HG03571 (cell line): ENCODE results near the gene ADD2.

Experiments
- ATAC-seq: cut with Tn5 transposase; IDR thresholded peaks from one replicate; pipeline ENCODE4 v1.9.1; 2021; ENCODE audit not compliant: unreplicated experiment

Gene ADD2

DNA sequence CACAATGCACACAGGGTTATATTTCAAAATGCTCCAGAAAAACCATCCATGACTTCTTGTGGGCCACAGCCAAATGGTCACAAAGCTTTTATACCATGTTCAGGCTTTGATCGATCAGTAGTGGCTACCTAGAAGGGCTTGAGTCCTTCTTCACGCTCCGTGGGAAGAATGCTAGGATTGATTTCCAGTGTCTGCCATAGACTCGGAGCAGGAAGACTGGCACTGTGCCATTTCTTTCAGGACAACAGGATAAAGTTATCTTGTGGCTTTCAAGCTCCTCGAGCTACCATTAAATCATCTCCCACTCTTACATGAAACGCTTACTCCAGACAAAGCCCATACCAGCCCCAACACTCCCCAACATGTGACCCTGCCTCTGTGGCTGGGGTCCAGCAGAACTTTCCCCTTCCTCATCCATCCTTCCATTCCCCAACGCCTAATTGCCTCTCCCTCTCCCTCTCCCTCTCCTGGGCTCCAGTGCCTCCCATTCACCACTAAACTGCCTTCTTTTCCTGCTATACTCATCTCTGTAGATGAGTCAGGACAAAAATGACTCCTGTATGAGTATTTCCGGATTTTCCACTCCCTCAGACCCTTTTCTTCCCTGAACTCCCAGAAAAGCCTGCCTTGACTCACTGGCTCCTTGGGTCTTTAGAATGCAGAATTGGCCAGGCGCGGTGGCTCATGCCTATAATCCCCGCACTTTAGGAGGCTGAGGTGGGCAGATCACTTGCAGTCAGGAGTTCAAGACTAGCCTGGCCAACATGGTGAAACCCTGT is 40.9 kb downstream of the ADD2 start:
- ATAC-seq, result no peak

DNA sequence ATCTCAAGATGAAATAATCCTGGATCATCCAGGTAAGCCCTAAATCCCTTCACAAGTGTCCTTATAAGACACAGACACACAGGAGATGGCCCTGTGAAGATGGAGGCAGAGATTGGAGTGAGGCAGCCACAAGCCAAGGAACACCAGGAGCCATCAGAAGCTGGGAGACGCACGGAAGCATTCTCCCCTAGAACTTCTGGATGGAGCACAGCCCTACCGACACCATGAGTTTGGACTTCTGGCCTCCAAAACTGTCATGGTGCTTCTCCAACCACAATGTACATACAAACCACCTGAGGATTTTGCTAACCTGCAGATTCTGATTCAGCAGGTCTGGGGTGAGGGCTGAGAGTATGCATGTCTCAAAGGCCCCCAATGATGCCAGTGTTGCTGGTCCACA is 42.5 kb downstream of the ADD2 start:
- ATAC-seq, result no peak

DNA sequence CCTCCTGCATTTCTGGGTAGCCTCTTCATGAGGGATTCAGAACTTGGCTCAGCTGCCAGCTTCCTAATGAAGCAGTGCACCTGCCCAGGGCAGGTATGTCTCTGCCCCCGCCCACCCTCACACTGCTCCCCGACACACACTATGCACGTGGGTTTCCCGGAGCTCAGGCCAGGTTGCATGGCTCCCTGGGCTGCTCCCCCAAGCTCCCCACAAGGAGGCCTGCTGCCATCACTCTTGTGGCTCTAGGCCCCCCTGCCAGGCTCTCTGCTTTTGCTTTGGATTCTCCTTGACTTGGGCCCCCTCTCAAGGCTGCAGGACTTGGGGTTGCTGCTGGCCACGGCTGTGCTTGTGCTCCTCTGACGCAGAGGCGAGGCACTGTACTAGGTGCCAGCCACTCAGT is 43.6 kb downstream of the ADD2 start:
- no peak for ATAC-seq

DNA sequence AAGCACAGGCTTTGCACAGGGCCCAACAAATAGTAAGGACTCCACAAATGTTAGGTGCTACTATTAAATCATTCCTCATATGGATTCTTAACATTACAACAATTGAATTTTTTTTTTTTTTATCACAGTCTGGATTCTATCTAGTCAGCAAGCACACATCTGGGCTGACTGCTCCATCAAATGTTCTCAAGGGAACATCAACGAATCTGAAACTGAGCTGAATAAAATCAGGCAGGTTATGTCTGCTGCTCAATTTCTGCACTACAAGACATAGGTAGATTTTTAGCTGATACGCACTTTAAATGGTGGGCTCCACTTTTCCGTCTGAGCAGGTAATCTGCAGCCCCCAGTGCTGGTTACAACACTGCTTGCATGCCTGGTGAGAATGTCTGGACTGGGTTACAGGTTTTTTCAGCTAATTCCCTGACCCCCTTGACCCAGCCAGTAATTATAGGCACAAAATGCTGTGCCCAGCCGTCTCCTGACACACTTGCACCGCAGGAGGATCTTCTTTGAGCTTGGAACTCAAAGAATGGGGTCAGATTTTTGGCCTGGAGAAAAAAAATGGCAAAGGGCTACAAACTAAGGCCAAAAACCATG is 44.6 kb downstream of the ADD2 start:
- no peak for ATAC-seq

DNA sequence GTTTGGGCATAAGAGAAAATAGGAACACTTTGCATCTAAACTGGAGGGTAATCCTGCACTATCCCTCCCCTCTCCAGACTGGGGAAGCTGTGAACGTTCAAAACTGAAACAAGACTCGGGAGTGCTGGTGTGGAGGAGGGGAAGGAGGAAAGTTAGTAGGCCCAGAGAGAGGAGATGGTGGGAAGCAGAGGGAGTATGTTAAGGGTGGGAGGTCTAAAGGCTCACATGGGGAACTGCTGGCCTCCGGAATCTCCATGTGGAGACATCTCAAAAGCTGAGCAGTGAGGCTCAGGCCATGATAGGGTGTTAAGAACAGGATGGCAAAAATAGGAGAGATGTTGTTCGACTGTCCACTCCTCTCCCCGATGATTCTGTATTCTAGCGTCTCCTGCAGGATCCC is 47.9 kb downstream of the ADD2 start:
- no peak for ATAC-seq

DNA sequence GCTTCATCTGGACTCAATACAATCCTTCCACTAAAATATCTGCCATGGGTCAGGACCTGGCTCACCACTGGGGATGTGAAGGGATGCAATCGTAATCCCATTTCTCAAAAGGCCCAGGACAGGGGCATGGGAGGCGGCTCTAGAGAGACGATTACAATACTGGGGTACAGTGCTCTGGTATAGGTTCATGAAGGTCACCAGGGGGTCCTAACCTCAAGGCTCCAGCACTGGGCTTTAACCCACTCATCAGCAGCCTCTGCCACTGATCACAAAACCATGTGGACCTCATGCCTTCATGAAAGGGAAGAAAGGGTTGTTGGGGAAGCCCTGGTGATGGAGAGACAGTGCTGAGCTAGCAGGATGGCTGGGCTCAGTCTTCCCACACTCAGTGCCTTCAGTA is 48.8 kb downstream of the ADD2 start:
- no peak for ATAC-seq

GRCh38 chr2:70718736-70719135 is 49.3 kb downstream of the ADD2 start:
- ATAC-seq, result no peak

DNA sequence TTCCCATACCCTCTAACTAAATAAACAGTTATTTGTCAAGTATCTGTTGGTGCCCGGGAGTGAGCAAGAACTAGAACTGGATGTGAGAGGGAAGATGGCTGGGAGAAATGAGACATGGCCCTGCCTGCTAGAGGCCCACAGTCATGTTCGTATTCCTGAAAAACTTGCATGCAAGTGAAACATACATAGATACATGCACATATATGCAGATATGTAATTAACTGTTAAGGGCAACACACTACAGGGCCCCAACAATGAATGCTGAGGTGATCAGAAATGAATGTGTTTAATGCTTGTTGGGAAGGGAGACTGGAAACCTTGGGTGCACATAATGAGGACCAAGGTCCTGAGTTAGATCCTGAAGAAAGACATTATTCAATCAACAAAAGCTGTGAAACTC is 49.8 kb downstream of the ADD2 start:
- no peak for ATAC-seq

- no peak for ATAC-seq
Measured at GRCh38 chr2:70717431-70718038, 50.5 kb downstream of the ADD2 start.

DNA sequence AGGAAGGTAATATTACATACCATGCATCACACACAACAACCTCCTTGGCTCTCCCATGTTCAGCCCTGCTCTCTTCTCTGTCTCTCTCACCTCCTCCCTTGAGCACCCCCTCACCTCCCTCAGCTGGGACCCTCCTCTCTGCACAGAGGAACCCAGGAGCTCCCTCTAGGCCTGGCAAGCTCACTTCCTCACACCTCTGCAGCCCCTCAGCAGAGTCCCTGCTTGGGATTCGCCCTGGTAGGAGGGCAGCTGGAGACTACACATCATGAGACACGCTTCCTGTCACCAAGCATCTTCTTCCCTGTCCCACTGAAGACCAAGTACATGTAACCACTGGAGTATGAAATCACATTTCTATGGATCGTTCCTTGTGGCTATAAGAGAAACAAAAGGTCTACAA is 51.0 kb downstream of the ADD2 start:
- ATAC-seq, result no peak

GRCh38 chr2:70716131-70716743 is 51.8 kb downstream of the ADD2 start:
- ATAC-seq, result no peak

GRCh38 chr2:70715071-70715985 is 52.7 kb downstream of the ADD2 start:
- ATAC-seq, result no peak

DNA sequence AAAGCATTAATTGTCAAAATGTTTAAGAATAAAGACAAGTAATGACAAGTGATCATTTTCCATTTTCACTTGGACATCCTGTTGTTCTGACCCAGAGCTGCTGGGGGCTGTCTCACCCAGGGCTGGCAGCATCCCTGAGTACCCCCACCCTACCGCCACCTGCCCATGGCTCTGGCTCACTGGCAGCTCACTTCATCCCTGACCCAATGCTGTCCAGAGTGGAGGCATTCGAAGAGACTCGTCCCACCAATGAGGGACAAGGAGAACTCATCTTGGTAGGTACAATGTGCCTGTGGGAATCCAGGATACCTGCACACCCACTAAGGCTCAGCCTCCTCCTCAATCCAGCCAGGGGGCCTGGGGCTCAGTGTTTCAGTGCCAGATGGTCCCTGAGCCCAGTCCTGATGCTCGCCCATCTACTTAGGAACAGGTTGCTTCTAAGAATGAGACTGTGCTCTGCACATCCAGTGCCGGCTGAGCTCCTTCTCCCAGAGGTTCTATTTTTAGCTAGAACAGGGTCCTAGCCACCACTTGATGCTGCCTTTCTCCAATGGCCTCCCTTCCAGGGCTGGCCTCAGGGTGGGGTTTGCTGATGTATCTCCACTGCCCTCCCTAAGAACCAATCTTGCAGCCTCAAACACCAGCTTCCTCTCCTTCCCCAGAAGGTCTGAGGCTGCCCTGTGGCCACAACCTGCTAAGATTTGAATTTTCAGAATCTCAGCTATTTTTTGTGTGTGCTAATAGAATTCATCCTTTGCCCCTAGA is 53.7 kb downstream of the ADD2 start:
- no peak for ATAC-seq

- no peak for ATAC-seq
Measured at GRCh38 chr2:70712916-70713315, 55.1 kb downstream of the ADD2 start.

DNA sequence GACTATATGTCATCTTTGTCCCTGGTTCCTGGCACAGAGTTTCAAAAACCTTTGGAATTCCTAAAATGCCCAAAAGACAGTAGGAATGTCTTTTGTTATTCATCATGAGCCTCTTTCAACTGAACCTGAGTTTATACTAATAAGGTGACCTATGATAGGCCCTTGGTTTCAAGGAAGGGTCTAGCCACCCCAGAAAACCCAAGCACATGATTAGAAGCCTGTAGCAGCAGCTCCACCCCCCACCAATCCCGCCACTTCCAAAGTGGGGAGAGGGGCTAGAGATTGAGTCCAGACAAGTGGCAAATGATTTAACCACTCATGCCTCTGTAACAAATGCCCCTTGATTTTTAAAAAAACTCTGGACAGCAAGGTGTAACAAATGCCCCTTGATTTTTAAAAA is 56.8 kb downstream of the ADD2 start:
- ATAC-seq, result no peak

DNA sequence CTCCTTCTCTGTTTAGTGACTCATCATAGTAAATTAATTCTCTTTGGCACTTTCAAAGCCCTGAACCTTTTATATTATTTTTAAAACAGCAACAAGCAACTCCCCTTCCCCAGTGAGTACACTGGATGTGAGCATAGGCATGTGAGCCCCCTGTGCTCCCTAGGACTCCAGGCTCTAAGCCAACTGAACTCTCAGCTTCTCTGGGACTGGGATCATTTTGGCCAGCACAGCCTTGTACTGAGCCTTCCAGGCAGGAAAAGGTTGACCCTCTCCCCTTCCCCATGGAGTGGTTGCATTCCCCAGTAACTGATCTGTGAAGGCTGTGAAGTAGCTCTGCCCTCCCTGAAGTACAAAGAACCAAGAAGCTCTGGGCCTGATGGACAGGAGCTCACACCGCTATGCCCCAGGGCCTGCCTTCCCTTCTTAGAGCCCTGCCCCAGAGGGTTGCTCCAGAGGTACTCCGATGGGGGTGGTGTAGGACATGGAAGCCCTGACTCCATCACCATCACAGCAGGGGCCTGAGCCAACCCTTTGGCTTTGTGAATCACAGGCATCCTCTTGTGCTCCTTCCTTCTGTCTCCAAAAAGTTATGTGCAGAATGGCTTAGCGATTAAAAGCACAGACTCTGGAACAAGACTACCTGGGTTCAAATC is 57.8 kb downstream of the ADD2 start:
- ATAC-seq, result no peak

DNA sequence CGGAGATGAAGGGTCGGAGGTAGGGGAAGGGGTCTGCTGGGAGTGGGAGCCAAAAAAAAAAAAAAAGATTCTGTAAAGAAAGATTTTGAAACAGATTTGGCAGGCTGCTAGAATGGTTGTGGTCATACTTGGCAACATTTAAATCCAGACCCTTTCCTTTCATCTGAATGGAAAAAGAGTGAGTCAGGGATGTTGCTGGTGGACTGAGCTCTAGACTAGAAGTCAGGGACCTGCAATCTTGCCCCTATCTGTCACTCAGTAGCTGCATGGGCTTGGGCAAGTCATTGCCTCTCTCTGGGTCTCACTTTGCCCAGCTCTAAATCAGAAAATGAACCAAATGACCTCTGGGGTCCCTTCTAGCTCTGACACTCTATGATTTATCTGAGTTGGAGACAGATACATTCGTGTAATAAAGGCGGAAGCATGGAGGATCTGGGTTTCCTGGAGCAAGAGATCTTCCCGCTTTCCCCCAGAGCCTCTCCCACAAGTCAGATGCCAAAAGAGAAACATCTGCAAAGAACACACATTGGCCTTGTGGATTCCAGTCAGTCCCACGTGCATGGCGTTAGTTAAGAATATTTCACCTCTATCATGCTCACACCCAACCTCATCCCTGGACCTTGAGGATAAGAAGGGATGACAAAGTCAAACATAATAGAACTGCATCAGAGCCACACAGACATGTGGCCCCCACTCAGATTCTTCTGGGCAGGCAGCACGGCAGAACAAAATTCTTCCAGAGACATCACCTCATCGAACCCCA is 58.5 kb downstream of the ADD2 start:
- ATAC-seq, result no peak

DNA sequence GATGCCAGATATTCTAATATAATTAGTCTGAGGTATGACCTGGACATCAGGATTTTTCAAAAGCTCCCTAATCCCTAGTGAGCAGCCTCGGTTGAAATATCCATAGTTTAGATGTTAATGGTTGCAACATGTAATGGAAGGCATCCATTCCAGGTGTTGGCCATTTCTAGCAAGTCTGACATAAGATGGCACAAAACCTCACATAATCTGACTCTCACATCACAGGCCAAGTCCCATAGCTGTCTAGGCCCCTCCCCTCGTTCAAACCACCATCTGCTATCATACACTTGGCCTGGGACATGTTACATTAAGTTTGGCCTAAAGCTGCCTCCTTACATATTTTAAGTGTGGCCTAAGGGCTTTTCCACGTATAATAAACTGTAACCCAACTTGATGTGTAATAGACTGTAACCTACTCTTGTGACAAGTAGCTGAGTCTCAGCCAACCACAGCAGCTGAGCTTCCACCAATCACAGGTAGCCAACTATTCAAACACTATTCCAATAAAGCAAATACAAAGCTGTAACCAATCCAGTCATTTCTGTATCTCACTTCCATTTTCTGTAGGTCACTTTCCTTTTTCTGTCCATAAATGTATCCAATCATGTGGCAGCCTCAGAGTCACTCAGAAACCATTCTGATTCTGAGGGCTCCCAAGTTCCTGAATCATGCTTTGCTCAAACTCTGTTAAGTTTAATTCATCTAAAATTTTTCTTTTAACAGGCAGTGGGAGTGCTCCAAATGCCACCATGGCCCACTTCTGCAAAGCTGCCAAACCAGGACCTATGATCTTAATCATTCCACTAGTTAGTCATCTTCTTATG is 59.4 kb downstream of the ADD2 start:
- ATAC-seq, result no peak
